Cerebellar cortex (tissue), 1 donor: ENCODE measurements around the gene AHNAK.

Source experiments
- DNase-seq: peaks from one replicate; pipeline ENCODE4 v3.0.0-alpha.2; 2015; ENCODE audit warnings: low spot score

The AHNAK gene

GRCh38 chr11:62406034-62406433, 140.6 kb downstream of the AHNAK start:
- DNase-seq, result no peak

DNA sequence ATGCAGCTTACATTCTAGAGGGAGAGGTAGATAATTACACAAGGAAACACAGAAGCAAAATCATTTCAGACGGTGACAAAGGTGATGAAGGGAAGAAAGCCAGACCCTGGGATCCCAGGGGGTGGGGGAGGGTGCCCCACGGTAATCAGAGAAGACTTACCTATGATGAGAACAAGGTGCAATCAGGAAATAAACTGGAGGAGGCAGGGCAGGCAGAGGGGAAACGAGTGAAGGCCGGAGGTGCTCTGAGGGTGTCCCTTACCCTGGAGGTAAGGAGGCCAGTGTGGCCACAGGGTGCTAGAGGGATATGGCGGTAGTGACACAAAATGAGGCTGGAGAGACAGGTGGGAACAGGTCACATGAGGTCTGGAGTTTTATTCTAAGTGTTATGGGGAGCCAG, 141.7 kb downstream of the AHNAK start:
- no peak for DNase-seq

GRCh38 chr11:62404435-62404834, 142.2 kb downstream of the AHNAK start:
- DNase-seq, result no peak

DNA sequence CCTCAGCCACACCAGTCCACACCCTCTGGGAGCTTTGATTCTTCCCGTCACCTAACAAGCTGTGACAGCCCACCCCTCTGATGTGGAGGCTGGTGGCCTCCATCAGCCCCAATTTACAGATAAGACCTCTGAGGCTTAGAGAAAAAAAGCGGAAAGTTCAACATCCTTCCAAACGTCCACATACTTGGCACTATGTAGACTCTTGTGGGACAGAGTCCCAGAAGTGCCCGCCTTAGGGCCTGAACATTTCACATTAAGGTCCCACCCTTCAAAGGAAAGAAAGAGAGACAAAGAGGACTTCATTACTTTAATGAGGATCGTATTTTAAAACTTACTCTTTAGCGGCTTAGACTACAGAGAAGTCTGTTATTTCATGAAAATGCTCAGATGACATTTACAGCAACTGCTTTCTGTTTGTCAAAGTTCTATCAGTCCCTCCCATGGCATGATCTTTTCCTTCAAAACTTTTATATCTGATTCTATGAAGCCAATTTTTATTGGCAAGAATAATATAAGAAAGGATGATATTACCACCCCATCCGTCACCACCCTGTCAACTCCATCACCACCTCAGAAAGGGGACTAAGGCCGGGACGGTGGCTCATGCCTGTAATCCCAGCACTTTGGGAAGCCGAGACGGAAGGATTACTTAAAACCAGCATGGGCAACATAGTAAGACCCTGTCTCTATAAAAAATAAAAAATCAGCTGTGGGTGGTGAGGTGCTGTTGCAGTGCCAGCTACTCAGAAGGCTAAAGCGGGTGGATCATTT, 143.5 kb downstream of the AHNAK start:
- DNase-seq, result no peak

DNA sequence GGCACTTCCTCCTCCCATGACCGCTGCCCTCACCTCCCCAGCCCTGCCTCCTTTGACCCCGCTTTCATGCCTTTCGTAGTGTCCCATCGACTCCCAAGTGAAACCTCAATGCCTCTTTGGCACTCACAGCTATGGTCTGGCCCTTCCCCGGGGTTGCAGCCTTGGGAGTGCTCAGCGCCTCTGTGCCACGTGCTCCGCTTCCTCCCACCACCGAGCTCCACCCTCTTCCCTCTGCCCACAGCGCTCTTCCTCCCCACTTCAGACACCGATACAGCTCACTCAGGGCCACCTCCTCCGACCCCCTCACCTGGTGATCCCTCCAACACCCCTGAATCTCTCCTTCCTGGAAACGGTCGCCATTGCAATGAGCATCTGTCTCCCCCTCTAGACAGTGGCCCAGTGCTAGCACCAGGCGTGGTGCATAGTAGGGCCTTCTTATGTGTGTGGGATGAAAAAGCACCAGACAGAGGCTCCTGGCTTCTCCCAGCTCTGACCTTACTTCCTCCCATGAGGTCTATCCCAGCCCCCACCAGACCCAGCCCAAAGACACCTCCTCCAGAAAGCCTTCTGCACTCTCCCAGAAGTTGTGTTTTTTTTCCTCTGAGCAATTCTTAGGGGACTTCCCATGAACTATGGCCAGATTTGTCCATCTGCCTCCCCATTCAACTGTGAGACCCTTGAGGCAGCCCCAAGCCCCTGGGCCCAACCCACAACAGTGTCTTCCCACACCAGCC, 144.2 kb downstream of the AHNAK start:
- DNase-seq, result no peak

DNA sequence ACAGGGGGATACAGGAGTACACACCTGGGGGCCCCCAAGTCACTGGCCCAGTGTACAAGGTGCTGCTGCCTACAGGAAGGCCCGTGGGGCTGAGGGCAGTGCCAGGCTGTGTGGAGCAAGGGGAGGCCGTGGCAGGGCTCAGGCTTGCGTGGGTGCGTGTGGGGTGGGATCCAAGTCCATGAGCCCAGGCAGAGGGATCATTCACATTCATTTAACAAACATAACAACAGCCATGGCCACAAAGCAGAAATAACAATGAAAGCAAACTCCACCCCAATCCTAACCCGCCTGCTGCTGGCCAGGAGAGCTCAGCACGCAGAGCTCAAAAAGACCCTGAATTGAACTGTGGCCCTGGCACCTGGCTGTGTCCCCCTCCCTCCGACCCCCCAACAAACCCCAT, 144.8 kb downstream of the AHNAK start:
- DNase-seq, result no peak

GRCh38 chr11:62401356-62401755, 145.2 kb downstream of the AHNAK start:
- DNase-seq, result no peak

DNA sequence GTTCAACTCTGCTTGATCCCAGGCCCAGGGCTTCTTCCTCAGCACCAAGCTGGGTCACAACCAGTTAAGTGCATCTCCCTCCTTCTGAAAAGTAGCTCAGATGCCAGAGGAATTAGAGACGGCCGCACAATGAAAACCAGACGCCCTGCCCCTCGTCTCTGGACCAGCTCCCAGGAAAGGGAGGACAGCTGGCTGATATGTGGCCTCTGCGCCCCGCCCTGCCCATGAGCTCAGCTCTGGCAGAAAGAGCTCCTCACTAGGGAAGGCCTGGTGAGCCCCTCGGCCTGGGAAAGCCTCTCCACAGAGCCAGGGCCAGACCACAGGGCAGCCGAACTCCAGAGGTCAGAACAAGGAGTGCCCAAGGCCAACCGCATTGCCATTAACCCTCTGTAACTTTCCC, 145.8 kb downstream of the AHNAK start:
- peak; percentile 38 for DNase-seq

DNA sequence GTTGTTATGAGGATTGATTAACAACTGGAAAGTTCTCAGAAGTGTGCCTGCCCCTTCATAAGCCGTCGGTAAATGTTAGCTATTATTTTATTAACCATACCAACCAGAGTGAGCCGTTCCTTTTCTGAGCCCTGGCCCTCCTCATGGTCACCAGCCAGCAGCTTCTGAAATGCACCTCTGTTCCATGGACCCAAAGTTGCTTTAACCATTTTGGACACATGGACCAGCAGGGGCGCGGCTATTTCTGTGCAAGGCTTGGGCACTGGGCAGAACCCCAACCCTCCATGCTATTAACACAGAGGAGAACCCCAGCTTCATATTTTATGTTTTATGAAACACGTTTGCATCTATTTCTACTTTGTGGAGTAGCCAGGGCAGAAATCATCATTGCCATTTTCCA, 146.3 kb downstream of the AHNAK start:
- DNase-seq, result no peak

GRCh38 chr11:62399878-62400266, 146.7 kb downstream of the AHNAK start:
- peak; percentile 60 for DNase-seq

DNA sequence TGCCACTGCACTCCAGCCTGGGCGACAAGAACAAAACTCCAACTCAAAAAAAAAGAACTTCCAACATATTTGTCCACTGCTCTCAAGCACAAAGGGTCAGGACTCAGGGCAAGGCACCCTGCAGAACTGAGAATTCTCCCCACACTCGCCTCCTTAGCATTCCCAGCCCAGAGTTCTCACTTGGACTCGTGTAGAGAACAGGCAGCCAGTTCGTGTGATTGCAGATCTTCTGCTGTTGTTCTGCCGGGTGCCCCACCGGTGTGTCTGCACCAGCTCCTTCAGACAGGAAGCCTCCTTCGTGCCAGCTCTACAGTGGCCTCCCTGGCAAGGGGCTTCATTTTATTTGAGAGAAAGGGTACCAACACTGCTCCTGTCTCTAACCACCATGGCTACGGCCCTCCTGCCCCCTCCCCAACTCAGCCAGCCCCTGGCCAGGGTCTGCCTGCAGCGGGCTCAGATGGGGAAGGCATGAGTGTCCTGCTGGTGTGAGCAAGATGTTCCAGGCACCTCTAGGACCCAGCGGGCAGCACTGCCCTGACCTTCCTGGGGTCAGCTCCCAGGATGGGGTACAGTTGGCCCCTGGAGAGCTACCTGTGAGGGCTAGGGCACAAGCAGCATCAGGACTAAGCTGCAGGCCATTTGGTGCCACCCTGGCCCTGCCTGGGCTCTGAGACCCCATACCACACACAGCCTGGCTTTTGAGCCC, 147.3 kb downstream of the AHNAK start:
- peak; percentile 60 for DNase-seq

DNA sequence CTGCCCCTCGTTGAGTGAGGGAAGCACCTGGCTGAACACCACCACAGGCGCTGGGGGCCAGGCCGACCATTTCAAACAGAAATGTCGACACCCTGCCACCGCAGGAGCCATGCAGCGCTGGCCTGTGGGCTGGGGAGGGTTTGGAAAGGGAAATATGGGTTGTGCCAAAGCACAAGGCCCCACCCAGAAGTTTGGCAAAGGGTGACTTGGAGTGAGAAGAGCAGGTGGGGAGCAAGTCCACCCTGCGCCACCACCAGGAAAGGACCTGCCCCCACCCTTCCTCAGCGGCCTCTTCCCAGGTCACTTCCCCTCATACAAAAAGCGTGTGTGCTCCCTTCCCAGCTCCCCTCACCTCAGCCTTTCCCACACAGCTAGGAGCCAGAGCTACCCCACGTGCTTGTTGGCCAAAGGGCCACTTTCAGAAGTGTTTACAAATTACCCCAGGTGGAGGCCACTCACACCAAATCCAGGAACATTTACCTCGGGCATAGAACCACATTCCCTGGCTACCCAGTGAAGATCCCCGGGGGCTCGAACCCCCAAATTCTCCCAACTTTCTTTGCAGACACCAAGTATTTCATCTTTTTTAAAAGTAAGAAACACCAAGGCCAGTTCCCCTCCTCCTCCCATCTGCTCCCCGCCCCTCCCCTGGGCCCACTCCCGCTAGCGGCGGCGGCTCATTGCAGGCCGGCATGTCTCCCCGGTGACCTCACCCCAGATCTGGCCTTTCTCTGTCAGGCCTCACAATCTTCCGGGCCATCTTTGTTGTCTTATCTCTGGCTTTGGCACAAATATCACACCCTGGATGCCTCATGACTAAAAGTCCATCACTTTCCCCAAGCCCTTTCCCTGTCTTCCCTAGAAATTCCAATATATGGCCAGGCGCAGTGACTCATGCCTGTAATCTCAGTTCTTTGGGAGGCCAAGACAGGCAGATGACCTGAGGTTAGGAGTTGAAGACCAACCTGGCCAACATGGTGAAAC, 148.3 kb downstream of the AHNAK start:
- DNase-seq, result peak; percentile 67

DNA sequence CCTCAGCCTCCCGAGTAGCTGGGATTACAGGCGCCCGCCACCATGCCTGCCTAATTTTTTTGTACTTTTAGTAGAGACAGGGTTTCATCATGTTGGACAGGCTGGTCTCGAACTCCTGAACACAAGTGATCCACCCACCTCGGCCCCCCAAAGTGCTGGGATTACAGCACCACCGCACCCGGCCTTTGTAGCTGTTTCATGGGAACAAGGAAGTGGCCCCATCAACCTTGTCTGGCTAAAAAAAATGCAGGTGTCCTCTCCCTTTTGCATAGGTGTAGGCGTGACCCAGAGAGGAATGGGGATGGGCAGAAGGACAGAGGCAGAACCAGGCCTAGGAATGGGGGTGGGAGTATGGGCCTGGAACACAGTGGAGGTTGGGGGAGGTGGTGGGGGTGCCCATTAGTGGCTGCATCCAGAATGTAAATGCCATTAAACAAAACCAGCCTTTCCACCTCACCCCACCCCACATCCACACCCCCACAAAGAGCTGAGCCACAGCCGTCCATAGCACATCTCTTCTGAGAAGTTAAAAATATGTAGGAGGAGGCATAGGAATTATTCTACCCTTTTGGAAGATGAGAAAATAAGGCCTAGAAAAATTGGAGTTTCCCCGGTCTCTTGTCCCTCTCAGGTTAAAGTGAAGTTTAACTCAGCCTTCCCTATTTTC, 150.6 kb downstream of the AHNAK start:
- DNase-seq, result no peak

- peak; percentile 97 for DNase-seq
Observed at GRCh38 chr11:62394825-62395538, 151.6 kb downstream of the AHNAK start.

DNA sequence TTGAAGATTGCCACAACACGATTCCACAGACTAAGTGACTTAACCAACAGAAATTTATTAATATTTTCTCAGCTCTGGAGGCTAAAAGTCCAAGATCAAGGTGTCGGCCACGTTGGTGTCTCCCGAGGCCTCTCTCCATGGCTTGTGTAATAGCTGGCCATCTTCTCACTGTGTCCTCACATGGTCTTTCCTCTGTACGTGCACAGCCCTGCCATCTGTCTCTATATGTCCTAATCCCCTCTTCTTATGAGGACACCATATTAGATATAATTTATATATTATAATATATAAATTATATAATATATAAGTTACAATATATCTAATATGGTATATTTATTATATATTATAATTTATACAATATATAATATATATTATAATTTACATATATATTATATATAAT, 152.9 kb downstream of the AHNAK start:
- no peak for DNase-seq

DNA sequence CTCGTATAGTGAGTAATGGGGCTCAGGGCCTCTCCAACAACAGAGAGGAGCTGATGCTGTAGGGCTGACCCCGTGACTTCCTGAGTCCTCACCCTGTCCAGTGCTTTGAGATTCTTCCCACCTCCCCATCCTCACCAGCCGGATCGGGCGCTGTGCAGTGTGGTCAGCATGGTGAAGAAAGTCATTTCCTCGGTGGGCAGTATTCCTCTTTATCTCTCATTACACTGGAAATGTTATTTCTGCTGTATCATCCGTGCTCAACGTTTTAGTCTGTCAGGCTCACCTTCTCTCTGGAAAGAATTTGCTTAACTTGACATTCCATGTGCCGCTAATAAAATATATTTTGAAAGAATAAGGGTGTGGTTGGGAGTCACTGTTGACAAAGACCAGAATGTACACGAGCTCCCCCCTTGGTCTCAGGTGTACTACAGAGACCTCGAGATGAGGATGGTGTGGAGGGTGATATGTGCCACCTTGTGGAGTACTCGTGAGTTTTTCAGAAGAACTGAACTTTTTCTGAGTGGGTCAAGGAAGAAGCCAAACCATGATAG, 153.5 kb downstream of the AHNAK start:
- DNase-seq, result peak; percentile 34

GRCh38 chr11:62392506-62392905, 154.1 kb downstream of the AHNAK start:
- no peak for DNase-seq

DNA sequence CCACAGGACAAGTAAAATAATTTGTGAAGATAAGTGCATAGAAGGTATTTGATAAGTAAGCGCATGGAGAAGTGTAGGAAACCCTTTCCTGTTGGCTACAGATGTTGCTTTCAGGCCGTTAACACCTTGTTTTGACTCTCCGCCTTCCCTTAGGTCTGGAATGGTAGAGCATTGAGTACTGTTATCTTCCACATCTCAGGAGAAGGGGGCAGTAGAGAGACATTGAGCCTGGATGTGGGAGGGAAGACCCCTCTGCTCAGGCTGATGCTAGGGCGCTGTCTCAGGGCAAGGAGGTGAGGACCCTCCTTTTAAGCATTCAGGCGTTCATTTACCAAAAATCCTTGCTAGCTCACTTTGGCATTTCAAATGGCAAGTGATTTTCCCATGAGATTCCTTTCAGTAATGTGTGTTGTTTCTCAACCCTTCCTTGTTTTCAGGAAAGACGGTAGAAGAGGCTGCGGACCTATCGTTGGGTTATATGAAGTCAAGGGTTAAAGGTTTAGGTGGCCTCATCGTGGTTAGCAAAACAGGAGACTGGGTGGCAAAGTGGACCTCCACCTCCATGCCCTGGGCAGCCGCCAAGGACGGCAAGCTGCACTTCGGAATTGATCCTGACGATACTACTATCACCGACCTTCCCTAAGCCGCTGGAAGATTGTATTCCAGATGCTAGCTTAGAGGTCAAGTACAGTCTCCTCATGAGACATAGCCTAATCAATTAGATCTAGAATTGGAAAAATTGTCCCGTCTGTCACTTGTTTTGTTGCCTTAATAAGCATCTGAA, 154.8 kb downstream of the AHNAK start:
- DNase-seq, result no peak

GRCh38 chr11:62390722-62391121, 155.9 kb downstream of the AHNAK start:
- no peak for DNase-seq
